GM19239 (cell line): ENCODE measurements around the gene NEGR1.

Experiments used
- DNase-seq: peaks from one replicate; pipeline ENCODE4 v3.0.0; 2011; ENCODE audit warnings: low spot score; ENCODE audit not compliant: insufficient read length
- FAIRE-seq: peaks from 2 replicates; lab custom pipeline; 2011; peaks lifted over from hg19 to GRCh38; lab: Jason Lieb, UNC

Gene NEGR1

DNA sequence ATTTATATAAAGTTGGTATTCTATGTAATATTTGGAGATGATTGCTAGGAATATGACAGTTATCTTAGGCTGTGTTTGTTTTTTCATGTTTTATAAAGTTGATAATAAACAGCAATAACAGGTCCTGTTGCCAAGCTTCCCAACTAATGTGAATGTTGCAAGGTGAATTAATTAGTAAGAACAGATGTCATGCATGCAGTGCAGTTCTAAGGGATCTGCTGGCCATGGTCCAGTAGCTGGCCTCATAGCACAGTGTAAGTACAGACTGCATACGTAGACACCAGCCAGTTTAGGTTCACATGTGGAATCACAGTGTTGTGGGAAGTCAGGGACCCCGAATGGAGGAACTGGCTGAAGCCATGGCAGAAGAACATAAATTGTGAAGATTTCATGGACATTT lies 478.2 kb downstream of the NEGR1 start:
- FAIRE-seq (no peak), DNase-seq (no peak)

- no peak for DNase-seq
- no peak for FAIRE-seq
Measured at GRCh38 chr1:71796006-71796405, 486.3 kb downstream of the NEGR1 start.

DNA sequence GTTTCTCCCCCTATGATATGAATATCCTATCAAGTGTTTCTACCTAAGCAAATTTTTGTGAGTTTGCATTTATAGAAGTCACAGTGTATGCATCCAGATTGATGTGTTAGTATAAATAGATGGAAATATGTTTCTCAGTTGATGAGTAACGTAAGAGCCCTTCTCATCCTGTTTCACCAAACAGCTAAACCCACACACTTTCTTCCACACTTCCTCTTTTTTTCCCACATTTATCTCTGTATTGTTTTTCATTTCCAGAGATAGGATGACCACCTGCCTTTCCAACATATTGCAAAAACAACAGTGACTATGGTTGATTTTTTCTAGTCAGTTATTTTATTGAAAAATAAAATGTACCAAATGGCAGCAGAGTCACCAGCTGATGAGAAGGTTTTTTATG lies 490.1 kb downstream of the NEGR1 start:
- FAIRE-seq, result no peak
- no peak for DNase-seq

DNA sequence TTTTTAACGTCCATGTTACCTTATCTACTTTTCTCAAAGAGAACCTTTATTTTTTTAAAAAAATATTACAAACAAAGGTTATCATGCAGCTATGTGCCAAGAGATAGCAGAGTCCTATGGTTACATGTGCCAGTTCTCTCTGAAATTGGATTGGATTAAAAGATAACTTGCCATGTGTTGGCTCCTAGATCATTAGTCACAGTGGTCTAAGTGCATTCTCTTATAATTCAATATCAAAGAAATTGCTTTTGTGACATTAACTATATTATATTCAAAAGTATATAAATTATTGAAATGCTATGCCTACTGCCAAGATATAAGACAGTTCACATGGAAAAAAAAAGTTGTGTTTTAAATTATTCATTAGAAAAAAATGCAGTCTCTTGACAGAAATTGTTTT lies 494.2 kb downstream of the NEGR1 start:
- FAIRE-seq, result no peak
- DNase-seq, result no peak

- no peak for FAIRE-seq
- DNase-seq, result no peak
Measured at GRCh38 chr1:71787699-71788098, 494.6 kb downstream of the NEGR1 start.

DNA sequence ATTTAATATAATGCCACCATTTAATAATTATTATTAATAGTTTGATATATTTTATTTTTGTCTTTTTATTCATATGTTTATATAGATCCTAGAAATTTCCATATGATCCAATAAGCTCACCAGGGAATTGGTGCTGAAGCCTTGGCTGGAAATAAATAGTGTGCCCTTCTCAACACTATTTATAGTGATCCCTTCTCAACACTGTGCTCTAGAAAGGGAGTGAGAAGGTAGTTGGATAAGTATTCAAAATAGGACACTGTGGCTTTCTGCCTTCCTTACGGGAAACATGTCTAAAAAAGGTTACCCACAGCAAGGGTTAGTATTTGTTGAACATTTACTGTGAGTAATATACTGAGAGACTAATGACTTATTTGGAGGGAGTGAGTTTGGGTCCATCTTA lies 496.1 kb downstream of the NEGR1 start:
- FAIRE-seq (no peak), DNase-seq (no peak)

DNA sequence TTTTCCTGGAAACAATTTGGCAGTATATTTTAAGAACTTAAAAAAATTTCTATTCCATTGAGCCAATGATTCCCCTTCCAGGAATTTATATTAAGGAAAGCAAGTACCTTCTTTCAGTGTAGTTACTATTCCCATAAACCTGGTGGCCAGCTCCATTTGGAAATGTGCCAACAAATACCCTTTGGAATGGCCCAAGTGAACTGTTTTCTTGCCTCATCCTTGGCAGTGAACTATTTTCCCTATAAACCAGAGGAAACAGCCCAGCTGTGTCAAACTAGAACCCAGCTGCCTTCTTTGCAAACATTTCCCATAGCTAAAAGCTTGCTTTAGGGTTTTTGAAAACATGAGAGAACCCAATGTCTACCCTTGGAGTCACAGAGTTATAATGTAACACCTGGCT lies 496.9 kb downstream of the NEGR1 start:
- FAIRE-seq, result no peak

DNA sequence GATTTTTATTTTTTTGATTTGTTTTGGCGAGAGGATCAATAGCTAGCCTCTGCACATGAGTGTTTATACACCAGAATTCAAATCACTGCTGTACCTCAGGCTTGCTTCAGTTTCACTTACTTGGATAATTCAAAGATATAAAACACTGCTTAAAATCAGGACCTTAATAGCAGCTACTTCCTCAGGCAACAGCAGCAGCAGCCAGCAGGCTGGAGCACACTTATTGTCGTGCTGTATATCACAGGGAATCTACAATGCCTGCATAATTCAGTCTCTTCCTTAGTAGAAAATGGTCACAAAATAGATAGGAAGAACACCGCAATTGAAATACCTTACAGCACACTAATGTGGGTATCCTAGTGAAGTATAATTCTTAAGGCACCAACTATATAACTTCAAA lies 497.3 kb downstream of the NEGR1 start:
- no peak for FAIRE-seq
- no peak for DNase-seq

More for the DNA sequence above, 496.9 kb downstream of the NEGR1 start:
- no peak for DNase-seq

DNA sequence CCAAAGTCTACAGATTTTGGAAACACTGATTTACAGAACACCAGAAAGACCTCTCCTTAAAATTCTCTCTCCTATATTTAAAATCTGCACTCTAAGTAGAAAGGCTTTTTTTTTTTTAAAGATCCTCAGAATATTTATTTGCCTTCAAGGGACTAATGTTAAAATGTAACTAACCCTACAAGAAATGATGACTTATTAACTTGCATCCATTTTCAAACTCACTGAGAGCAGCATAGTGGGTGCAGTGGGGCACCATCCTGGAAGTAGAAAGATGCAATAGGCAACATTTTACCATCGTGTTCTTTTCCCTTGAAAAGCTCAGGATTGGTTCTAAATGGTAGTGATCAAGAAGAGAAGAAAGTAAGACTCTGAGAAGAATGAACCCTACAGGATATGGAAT lies 498.1 kb downstream of the NEGR1 start:
- FAIRE-seq, result no peak
- no peak for DNase-seq

DNA sequence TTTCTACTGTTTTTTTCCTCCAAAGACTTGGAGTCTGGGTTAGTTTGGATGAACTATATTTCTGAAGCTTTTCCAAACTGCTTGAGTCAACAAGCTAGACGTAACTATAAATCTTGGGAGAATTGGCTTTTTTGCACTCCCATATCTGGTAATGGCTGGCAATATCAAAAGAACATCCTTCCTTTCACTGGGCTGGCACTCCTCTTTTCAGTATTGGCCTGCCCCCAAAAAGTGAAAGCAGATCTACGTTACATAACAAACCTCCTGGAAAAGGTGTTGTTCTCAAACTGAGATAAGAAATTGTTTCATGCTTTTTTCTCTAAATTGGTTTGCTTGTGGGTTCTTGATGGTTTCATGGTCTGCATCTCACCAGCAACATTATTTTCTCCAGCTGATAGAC lies 499.3 kb downstream of the NEGR1 start:
- DNase-seq, result no peak
- FAIRE-seq, result no peak

DNA sequence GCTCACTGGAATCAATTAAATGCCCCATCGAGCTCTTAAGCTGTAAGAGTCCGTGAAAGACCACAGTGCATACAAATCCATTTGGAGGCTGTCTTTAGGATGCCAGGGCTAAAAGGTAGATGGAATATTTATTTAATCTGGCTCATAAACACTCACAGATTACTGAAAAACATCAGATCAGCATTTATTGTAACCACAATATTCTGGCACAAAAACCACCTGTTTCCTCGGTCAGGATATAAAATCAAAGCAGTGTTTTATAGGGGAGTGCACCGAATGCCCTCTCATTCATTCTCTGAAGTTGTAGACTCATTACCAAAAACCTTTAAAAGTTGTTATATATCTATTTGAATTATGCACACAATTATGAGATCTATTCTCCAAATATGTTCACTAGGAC lies 500.9 kb downstream of the NEGR1 start:
- DNase-seq, result no peak

GRCh38 chr1:71780681-71781080 lies 501.7 kb downstream of the NEGR1 start:
- no peak for FAIRE-seq
- no peak for DNase-seq

More for the DNA sequence above, 500.9 kb downstream of the NEGR1 start:
- FAIRE-seq, result no peak

- DNase-seq, result no peak
- no peak for FAIRE-seq
Measured at GRCh38 chr1:71778940-71779339, 503.4 kb downstream of the NEGR1 start.

- DNase-seq (no peak), FAIRE-seq (no peak)
Measured at GRCh38 chr1:71777094-71777493, 505.2 kb downstream of the NEGR1 start.

GRCh38 chr1:71774705-71775104 lies 507.6 kb downstream of the NEGR1 start:
- DNase-seq (no peak), FAIRE-seq (no peak)

GRCh38 chr1:71770121-71770520 lies 512.2 kb downstream of the NEGR1 start:
- DNase-seq (no peak), FAIRE-seq (no peak)

DNA sequence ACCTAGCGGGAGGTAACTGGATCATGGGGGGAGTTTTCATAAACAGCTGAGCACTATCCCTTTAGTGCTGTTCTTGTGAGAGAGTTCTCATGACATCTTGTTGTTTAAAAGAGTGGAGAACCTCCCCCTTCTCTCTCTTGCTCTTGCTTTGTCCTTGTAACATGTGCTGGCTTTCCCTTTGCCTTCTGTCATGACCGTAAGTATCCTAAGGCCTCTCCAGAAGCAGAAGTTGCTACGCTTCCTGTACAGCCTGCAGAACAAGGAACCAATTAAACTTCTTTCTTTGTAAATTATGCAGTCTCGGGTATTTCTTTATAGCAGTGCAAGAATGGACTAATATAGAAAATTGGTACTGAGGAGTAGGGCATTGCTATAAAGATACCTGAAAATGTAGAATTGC lies 515.6 kb downstream of the NEGR1 start:
- DNase-seq, result no peak

GRCh38 chr1:71762514-71763255 lies 519.7 kb downstream of the NEGR1 start:
- FAIRE-seq, result no peak
- DNase-seq, result no peak

More for the DNA sequence above, 515.6 kb downstream of the NEGR1 start:
- FAIRE-seq, result no peak

DNA sequence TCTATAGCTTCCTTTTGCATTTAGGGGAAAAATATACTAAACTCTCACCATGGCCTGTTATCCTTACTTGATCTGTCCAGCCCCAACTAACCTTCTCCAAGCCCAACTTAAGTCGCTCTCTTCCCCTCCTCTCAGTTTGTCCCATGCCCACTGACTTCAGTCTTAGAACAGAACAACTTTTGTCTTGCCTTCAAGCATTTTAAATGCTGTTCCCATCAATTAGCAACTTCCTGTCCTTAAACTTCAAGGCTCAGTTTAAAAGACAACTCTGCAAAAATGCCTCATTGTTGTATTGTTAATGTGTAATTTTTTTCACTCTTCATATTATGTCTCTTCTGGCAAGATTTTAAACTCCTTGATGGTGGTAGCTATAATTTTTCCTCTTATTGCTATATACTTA lies 526.9 kb downstream of the NEGR1 start:
- DNase-seq (no peak), FAIRE-seq (no peak)

GRCh38 chr1:71753746-71754145 lies 528.6 kb downstream of the NEGR1 start:
- no peak for DNase-seq
- no peak for FAIRE-seq

DNA sequence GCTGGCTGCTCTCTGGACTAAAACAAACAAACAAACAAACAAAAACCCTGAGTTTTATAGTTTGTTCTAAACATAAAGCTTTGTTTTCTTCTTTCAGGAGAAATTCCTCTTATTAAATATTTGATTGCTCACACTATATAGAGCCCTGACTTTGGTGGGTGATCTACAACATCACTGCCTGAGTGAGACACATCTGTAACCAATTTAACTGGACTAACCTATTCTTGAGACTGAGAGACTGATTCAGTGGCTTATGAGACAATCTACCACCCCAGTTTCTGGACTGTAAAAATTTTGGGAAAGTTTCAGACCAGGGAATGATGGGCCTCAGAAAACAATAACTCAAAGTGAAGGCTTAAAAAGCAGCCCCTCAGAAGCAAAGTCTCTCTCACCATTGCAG lies 537.0 kb downstream of the NEGR1 start:
- FAIRE-seq, result no peak

GRCh38 chr1:71743862-71744261 lies 538.5 kb downstream of the NEGR1 start:
- FAIRE-seq (no peak), DNase-seq (no peak)

More for the DNA sequence above, 537.0 kb downstream of the NEGR1 start:
- DNase-seq, result no peak
